Breast epithelium (tissue), 3 donors: ENCODE data around the gene FARP1.

Experiments
- POLR2A ChIP-seq: fragments of 450-650 bp; IDR thresholded peaks from one replicate; pipeline ENCODE4 v1.6.1; 2016; ENCODE audit warnings: antibody characterized with exemption, mild to moderate bottlenecking, moderate library complexity
- TF ChIP-seq, protein P1 (sequence below), 3 donors: fragments of 450-650 bp; IDR thresholded peaks; one replicate each; pipeline ENCODE4 v1.5.1; 2016 to 2017; ENCODE audit warnings: antibody characterized with exemption in 3 of 3, mild to moderate bottlenecking in 3 of 3, moderate library complexity in 3 of 3

DNA sequence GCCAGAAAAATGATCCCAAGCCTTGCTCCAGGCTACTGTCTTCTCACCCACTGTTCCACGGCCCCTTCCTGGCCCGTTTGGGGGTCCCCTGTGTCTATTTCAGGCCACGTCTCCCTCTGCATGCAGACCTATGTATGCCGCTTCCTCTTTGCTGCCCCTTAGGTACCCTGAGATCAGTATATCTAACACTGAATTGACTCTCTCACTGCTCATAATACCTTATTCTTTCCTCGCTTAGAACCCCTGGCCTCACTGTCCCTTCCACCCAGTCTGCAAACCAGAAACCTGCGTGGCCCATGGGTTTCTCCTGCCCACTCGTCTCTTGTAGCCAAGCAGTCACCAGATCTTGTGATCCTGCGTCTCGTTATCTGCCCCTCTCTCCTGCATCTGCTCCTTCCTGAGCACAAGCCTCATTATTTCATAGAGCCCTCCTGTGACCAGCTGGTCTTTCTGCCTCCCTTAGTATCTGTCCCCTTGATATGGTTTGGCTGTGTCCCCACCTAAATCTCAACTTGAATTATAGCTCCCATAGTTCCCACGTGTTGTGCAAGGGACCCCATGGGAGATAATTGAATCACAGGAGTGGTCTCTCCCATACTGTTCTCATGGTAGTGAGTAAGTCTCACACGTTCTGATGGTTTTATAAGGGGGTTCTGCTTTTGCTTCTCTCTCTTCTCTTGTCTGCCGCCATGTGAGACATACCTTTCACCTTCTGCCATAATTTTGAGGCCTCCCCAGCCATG, 143.1 kb downstream of the FARP1 start:
- TF ChIP-seq, protein P1, sequence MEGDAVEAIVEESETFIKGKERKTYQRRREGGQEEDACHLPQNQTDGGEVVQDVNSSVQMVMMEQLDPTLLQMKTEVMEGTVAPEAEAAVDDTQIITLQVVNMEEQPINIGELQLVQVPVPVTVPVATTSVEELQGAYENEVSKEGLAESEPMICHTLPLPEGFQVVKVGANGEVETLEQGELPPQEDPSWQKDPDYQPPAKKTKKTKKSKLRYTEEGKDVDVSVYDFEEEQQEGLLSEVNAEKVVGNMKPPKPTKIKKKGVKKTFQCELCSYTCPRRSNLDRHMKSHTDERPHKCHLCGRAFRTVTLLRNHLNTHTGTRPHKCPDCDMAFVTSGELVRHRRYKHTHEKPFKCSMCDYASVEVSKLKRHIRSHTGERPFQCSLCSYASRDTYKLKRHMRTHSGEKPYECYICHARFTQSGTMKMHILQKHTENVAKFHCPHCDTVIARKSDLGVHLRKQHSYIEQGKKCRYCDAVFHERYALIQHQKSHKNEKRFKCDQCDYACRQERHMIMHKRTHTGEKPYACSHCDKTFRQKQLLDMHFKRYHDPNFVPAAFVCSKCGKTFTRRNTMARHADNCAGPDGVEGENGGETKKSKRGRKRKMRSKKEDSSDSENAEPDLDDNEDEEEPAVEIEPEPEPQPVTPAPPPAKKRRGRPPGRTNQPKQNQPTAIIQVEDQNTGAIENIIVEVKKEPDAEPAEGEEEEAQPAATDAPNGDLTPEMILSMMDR (IDR thresholded peaks at IDR 0.05), result no peak
- TF ChIP-seq POLR2A, result no peak
